ENCODE data around the gene GALNT17. TPM values are rescaled to one million over a fixed set of nuclear protein-coding genes. Genes with fewer than 3 reads are reported as not detected.

GALNT17 gene
- polyA plus RNA-seq, 1 donor from 2014 or later, result 15.7 TPM

GRCh38 chr7:71661671-71662224, 529.8 kb downstream of the GALNT17 start:
- H3K4me2 ChIP-seq (ENCODE audit: low read length), result no peak overlapping the region
- TF ChIP-seq EP300 (conservative IDR thresholded peaks at IDR 0.05; ENCODE audit: poor library complexity, severe bottlenecking) (no peak), POLR2AphosphoS5 (IDR thresholded peaks at IDR 0.05) (no peak), RAD21 (conservative IDR thresholded peaks at IDR 0.05) (no peak), SMC3 (conservative IDR thresholded peaks at IDR 0.05; ENCODE audit: poor library complexity) (no peak), MXI1 (conservative IDR thresholded peaks at IDR 0.05; ENCODE audit: poor library complexity, severe bottlenecking) (no peak), CTCF (IDR thresholded peaks at IDR 0.05; ENCODE audit: poor library complexity, severe bottlenecking) (no peak), TAF1 (IDR thresholded peaks at IDR 0.05; ENCODE audit: low read depth) (no peak), EZH2 (IDR thresholded peaks at IDR 0.05; ENCODE audit: borderline replicate concordance, insufficient read depth, low read length, poor library complexity, severe bottlenecking) (no peak)
- TF ChIP-seq, protein P1, sequence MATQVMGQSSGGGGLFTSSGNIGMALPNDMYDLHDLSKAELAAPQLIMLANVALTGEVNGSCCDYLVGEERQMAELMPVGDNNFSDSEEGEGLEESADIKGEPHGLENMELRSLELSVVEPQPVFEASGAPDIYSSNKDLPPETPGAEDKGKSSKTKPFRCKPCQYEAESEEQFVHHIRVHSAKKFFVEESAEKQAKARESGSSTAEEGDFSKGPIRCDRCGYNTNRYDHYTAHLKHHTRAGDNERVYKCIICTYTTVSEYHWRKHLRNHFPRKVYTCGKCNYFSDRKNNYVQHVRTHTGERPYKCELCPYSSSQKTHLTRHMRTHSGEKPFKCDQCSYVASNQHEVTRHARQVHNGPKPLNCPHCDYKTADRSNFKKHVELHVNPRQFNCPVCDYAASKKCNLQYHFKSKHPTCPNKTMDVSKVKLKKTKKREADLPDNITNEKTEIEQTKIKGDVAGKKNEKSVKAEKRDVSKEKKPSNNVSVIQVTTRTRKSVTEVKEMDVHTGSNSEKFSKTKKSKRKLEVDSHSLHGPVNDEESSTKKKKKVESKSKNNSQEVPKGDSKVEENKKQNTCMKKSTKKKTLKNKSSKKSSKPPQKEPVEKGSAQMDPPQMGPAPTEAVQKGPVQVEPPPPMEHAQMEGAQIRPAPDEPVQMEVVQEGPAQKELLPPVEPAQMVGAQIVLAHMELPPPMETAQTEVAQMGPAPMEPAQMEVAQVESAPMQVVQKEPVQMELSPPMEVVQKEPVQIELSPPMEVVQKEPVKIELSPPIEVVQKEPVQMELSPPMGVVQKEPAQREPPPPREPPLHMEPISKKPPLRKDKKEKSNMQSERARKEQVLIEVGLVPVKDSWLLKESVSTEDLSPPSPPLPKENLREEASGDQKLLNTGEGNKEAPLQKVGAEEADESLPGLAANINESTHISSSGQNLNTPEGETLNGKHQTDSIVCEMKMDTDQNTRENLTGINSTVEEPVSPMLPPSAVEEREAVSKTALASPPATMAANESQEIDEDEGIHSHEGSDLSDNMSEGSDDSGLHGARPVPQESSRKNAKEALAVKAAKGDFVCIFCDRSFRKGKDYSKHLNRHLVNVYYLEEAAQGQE (IDR thresholded peaks at IDR 0.05; ENCODE audit: borderline replicate concordance), result no peak
- no peaks in the 10 kb centered on the region for H3K9me3 ChIP-seq (ENCODE audit: low read length)
- H3K27me3 ChIP-seq (ENCODE audit: insufficient read depth, low read depth, low read length), result no peaks in the 10 kb centered on the region
- H3K27ac ChIP-seq (ENCODE audit: low read length), result no peak overlapping the region
- H3K36me3 ChIP-seq (ENCODE audit: insufficient read depth, low read length), result no peaks in the 10 kb centered on the region
- H3K9me2 ChIP-seq (ENCODE audit: insufficient read depth, low read length), result no peaks in the 10 kb centered on the region
- no peaks in the 10 kb centered on the region for H4K20me1 ChIP-seq (ENCODE audit: insufficient read depth)
- no peak overlapping the region for H3K4me3 ChIP-seq (ENCODE audit: low read length)
- no peaks in the 10 kb centered on the region for H3K79me2 ChIP-seq (replicated peaks; ENCODE audit: insufficient read depth, low read length)
- H2AFZ ChIP-seq (ENCODE audit: low read depth, low read length), result no peak overlapping the region
- no peak overlapping the region for H3K9ac ChIP-seq (ENCODE audit: low read length)
- H3F3A ChIP-seq (ENCODE audit: insufficient read depth, low read length, poor library complexity, severe bottlenecking), result no peaks in the 10 kb centered on the region

- TF ChIP-seq EP300 (conservative IDR thresholded peaks at IDR 0.05; ENCODE audit: poor library complexity, severe bottlenecking) (no peak), RAD21 (conservative IDR thresholded peaks at IDR 0.05) (no peak), CTCF (IDR thresholded peaks at IDR 0.05; ENCODE audit: poor library complexity, severe bottlenecking) (no peak)
- Histone ChIP-seq H3K4me3 (ENCODE audit: low read length) (no peak overlapping the region), H3K27ac (ENCODE audit: low read length) (no peak overlapping the region), H3F3A (ENCODE audit: insufficient read depth, low read length, poor library complexity, severe bottlenecking) (no peaks in the 10 kb centered on the region), H2AFZ (ENCODE audit: low read depth, low read length) (no peak overlapping the region), H3K27me3 (ENCODE audit: insufficient read depth, low read depth, low read length) (no peaks in the 10 kb centered on the region), H3K9me2 (ENCODE audit: insufficient read depth, low read length) (no peaks in the 10 kb centered on the region), H3K9me3 (ENCODE audit: low read length) (no peaks in the 10 kb centered on the region), H4K20me1 (ENCODE audit: insufficient read depth) (no peaks in the 10 kb centered on the region), H3K9ac (ENCODE audit: low read length) (no peak overlapping the region), H3K36me3 (ENCODE audit: insufficient read depth, low read length) (no peaks in the 10 kb centered on the region), H3K79me2 (replicated peaks; ENCODE audit: insufficient read depth, low read length) (no peaks in the 10 kb centered on the region), H3K4me2 (ENCODE audit: low read length) (no peak overlapping the region)
Observed at GRCh38 chr7:71665716-71666115, 533.8 kb downstream of the GALNT17 start.

Measured in neural cell (in vitro differentiated cells).